HG03039 (cell line): ENCODE results near the gene C1R.

Source experiments
- ATAC-seq: cut with Tn5 transposase; IDR thresholded peaks from one replicate; pipeline ENCODE4 v1.9.1; 2021; ENCODE audit warnings: mild to moderate bottlenecking, moderate library complexity; ENCODE audit not compliant: unreplicated experiment

C1R gene

GRCh38 chr12:7092229-7092985 lies at the start of gene C1R:
C1R (minus strand) TSS chr12:7092445; CDS start chr12:7092388, 57 bp downstream.
- no peak for ATAC-seq

DNA sequence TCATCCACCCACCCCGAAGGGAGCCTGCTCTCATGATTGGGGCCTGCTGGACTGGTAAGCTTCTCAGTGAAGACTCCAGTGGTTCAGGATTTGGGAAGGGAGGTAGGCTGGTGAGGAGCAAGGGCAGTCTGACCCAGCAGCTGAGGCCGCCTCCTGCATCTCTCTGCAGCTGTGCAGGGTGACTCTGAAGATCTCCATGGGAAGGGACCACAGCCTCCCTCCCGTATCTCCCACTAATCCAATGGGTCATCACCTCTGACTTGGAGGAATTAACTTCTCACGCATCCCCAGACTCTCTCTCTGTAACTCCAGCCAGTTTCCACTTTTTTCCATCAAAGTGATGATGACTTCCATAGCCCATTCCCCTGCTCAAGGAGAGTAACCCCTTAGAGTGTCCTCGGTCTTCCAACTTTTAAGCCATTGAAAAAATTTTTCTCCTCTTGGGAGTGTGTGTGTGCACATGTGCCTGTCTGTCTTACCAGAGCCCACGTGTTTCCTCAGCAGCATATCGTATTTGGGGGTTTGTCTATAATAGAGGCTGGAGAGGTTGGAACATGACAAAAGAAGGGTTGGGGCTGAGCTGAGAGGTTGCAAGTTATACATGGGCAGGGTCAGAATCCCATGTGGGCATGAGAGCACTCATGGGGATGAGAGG lies 49.2 kb upstream of the C1R start:
- no peak for ATAC-seq

DNA sequence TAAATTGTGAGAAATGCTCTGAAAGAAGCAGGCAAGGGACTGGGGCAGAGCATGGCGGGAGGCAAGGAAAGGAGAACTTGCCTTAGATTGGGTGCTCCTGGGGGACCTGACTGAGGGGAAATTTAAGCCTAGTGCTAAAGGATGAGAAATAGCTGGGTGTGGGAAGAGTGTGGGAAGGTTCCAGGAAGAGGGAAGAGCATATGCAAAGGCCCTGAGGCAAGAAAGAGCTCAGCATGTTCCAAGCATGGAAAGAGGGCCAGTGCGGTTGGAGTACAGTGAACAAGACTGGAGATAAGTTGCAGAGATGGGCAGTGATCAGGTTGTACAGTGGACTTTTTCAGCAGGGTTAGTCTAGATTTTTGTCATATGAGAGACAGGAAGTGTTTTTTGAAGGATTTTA lies 47.0 kb upstream of the C1R start:
- no peak for ATAC-seq

- no peak for ATAC-seq
These were observed 45.7 kb upstream of the C1R start for GRCh38 chr12:7137908-7138307.

GRCh38 chr12:7136676-7137075 lies 44.4 kb upstream of the C1R start:
- ATAC-seq = no peak

DNA sequence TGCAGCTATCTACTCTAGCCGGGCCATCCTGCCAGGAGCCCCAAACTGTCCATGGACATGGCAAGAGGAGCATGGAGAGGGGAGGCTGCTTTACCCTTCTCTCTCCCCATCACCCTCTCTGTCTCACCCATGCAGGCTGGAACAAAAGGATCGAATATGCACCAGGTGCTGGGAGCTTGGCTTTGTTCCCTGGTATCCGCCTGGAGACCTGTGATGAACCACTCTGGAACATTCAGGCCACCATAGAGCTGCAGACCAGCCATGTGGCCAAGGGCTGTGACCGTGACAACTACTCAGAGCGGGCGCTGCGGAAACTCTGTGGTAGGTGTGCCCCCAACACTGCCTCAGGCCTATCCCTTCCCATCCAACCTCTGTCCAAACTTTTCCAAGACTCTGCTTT lies 43.8 kb upstream of the C1R start:
- ATAC-seq = no peak

DNA sequence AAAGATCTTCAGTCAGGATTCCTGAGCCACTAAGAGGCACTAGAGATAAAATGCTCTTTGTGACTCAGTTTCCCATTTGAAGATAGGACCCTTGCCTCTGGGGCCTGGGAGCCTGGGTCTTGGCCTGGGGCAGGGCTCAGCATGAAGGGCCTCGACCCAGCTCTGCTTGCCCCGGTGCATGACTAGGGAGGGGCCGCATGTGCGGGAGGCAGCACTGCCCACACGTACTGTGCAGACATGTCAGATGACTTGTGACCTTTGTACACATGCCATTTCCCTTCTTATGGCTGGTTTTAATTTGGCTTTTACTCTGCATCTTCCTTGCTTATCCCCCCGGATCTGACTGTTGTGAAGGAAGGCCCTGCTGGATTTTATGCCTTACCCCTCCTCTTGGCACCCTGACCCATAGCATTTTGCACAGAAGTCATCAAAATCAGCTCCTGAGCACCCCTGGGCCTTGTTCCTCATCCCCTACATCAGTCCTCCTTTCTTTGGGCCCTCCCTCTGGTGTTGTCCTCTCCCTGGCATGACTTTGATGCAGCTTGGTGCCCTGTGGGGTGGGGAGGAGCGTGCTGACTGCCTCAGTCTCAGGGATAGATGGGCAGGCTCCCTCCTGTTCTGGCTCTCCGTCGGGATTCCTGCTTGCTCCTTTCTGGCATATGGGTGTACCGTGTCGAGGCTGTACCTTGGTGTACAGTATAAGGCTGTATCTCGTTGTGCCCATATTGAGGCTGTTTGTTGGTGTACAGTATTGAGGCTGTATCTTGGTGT lies 42.3 kb upstream of the C1R start:
- ATAC-seq = no peak

- ATAC-seq = no peak
These were observed 39.2 kb upstream of the C1R start for GRCh38 chr12:7131502-7131866.

- no peak for ATAC-seq
These were observed 38.7 kb upstream of the C1R start for GRCh38 chr12:7130701-7131501.

GRCh38 chr12:7129872-7130691 lies 37.8 kb upstream of the C1R start, which contains the start of gene CLSTN3:
CLSTN3 (plus strand) TSS chr12:7130371; CDS start chr12:7130649, 278 bp downstream.
- ATAC-seq = peak; percentile 66

GRCh38 chr12:7129287-7129871 lies 37.1 kb upstream of the C1R start:
- no peak for ATAC-seq

GRCh38 chr12:7128681-7129286 lies 36.5 kb upstream of the C1R start, which contains the start of gene RBP5:
RBP5 (minus strand) TSS chr12:7128889; CDS start chr12:7128775, 114 bp downstream.
- no peak for ATAC-seq

DNA sequence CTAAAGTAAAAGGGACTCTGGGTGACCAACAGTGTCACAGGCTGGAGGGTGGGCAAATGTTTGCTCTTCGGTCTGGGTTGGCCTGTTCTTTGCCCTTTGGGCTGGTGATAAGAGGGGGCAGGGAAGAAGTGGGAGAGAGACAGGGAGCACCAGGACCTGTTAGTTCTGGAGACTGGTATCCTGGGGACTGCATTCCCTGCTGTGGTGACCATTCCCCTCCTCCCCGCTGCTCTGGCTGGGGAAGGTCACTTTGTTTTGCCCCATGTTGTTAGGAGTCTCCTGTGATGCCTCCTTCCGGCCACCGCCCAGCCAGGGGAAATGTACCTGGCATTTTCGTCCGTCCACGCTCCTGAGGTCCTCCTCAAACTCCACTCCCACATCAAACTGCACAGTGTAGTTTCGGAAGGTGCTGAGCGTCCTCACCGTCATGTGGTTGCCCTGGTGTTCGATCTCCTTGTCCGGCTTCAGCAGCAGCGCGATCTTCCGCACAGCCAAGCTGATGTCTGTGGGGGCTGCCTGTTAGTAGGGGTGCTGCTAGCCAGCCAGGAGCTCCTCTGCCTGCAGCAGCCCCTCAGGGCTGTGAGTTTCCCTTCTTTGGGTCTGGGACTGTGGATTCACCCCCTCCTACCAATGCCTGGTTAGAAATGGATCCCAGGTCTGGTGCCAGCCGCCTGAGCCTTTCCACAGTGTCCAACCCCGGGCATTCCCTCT lies 35.8 kb upstream of the C1R start:
- ATAC-seq = no peak

DNA sequence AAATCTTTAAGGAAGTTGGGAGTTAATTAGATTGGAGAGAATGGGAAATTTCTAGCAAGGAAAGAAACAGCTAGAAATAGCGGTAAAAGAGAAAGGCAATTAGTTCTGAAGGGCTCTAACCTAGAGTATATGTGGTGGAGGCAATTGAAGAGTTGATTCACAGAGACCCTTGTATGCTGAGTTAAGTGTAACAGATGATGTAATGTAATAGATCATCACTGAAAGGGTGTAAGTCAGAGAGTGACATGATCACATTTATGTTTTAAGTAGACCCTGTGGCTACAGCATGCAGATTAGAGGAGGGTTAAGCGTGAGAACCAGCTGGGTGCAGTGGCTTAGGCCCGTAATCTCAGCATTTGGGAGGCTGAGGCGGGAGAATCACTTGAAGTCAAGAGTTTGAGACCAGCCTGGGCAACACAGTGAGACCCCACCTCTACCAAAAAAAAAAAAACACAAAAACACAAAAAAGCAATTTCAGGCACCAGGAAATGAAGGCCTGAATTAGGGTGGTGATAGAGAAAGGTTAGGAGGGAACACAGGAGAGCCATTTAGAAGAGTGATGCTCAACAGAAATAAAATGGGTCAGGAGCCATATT lies 33.5 kb upstream of the C1R start:
- no peak for ATAC-seq

GRCh38 chr12:7123806-7124522 lies 31.7 kb upstream of the C1R start:
- no peak for ATAC-seq

DNA sequence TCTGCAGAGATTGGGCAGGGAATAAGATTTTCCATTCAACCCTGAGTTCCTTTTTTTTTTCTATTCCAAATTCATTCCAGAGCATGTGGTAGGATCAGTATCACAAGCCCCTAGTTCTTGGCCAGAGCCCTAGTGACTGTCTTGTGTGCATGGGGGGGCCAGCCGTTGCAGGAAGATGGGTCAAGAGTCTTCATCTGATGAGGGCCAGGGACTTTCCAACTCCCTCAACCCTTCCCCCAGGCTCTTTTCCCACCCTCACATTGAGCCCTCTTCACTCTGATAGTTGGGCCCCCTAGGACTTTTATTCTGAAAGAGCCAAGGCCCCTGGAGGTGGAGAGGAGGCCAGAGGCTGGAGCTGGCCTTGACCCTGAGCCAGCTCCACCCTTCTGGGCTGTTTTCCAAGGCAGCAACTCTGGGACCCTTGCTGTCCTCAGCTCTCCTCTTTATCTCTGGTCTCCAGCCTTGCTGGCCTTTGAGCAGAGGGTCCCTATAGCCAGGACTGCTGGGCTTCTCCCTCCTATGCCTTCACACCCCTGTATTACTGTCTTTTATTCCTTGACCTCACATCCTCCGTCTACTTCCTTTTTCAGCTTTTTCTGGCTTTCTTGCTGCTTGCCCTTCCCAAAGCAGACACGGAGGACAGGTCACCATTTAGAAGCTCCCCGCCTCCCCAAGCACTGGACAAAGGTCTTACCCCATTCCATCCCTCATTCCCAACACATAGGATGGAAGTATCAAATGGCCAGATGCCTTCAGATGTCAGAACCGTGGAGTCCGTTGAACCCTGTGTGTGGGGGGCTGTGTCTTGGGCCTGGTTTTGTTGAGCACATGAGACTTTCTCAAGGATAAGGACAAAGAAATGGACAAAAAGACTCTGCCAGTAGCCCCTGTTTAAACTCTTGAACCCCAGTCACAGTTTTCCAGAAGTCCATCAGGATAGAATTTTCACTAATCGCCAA lies 30.8 kb upstream of the C1R start:
- no peak for ATAC-seq
